ENCODE measurements around the gene DDAH1. TPM values are rescaled to one million over a fixed set of nuclear protein-coding genes. Genes with fewer than 3 reads are reported as not detected.

The DDAH1 gene
- total RNA-seq, 2 experiments from 2014 or later = not detected

- Mint-ChIP-seq H3K27ac (no peak overlapping the region), H3K27me3 (no peaks in the 10 kb centered on the region), H3K4me3 (no peak overlapping the region), H3K4me1 (ENCODE audit: low read depth) (no peaks in the 10 kb centered on the region), H3K36me3 (ENCODE audit: low read depth) (no peaks in the 10 kb centered on the region), H3K9me3 (no peaks in the 10 kb centered on the region)
- no peaks in the 10 kb centered on the region for H3K27me3 ChIP-seq (ENCODE audit: control insufficient read depth in 1 of 2, insufficient read depth in 2 of 2, low read length in 2 of 2)
- no peak overlapping the region for H3K27ac ChIP-seq (ENCODE audit: low read depth in 1 of 2, low read length in 2 of 2)
- H3K4me3 ChIP-seq (ENCODE audit: low read length) = no peak overlapping the region
- TF ChIP-seq CTCF (IDR thresholded peaks at IDR 0.05) = no peak
- POLR2A ChIA-PET = no interaction called here
- CTCF ChIA-PET = no interaction called here
- no peaks in the 10 kb centered on the region for H3K4me1 ChIP-seq (ENCODE audit: insufficient read depth, low read length)
- H3K9me3 ChIP-seq (ENCODE audit: control insufficient read depth in 1 of 2, insufficient read depth in 1 of 2, low read length in 2 of 2) = no peaks in the 10 kb centered on the region
- intact Hi-C loops (cut with DNase I, micrococcal nuclease) = no loop called here
- ATAC-seq (ENCODE audit: poor library complexity) (no peak), DNase-seq (no peak)
- H3K36me3 ChIP-seq (ENCODE audit: insufficient read depth, low read length) = no peaks in the 10 kb centered on the region
Observed at GRCh38 chr1:85396194-85396593, 68.8 kb downstream of the DDAH1 start.

DNA sequence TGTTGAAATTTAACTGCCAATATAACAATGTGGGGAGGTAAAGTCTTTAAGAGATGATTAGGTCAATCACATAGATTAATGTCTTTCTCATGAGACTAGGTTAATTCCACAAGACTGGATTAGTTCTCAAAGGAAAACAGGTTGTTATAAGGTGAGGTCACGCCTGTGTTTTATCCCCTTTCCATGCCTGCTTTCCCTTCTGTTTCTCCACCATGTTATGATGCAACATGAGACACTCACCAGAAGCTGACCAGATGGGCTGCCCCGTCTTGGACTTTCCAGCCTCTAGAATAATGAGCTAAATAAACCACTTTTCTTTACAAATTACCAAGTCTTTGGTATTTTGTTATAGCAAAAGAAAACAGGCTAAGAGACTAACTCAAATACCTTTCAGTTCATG, 70.8 kb downstream of the DDAH1 start:
- no peaks in the 10 kb centered on the region for H3K36me3 ChIP-seq (ENCODE audit: insufficient read depth, low read length)
- DNase-seq (no peak), ATAC-seq (ENCODE audit: poor library complexity) (no peak)
- CTCF ChIA-PET = no interaction called here
- POLR2A ChIA-PET = no interaction called here
- H3K27me3 Mint-ChIP-seq = peaks cover 4% of the 10 kb centered on the region
- no peaks in the 10 kb centered on the region for H3K4me1 Mint-ChIP-seq (ENCODE audit: low read depth)
- no peaks in the 10 kb centered on the region for H3K4me1 ChIP-seq (ENCODE audit: insufficient read depth, low read length)
- no peak overlapping the region for H3K27ac ChIP-seq (ENCODE audit: low read depth in 1 of 2, low read length in 2 of 2)
- no peak overlapping the region for H3K27ac Mint-ChIP-seq
- H3K4me3 ChIP-seq (ENCODE audit: low read length) = no peak overlapping the region
- H3K27me3 ChIP-seq (ENCODE audit: control insufficient read depth in 1 of 2, insufficient read depth in 2 of 2, low read length in 2 of 2) = no peaks in the 10 kb centered on the region
- H3K9me3 ChIP-seq (ENCODE audit: control insufficient read depth in 1 of 2, insufficient read depth in 1 of 2, low read length in 2 of 2) = no peaks in the 10 kb centered on the region
- TF ChIP-seq CTCF (IDR thresholded peaks at IDR 0.05) = no peak
- H3K9me3 Mint-ChIP-seq = no peaks in the 10 kb centered on the region
- H3K36me3 Mint-ChIP-seq (ENCODE audit: low read depth) = no peaks in the 10 kb centered on the region
- intact Hi-C loops (cut with DNase I, micrococcal nuclease) = no loop called here
- no peak overlapping the region for H3K4me3 Mint-ChIP-seq

DNA sequence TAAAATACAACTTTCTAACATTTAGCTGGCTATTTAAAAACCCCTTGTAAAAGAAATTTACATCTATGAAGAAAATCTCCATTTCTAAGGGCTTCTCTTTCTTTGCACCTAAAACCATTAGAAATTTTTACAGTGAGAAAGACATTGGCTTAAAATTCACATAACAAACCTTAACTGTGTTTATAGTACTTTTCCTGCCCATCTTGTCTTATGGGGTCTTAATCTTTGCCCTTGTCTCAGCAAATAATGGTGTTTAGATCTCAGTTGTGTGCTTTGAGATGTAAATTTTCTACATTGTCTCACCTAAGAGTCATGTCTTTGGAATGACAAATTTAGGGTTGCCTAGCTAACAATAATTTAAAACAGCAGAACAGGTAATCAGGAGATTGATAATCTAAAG, 71.5 kb downstream of the DDAH1 start:
- Histone ChIP-seq H3K27me3 (ENCODE audit: control insufficient read depth in 1 of 2, insufficient read depth in 2 of 2, low read length in 2 of 2) (no peaks in the 10 kb centered on the region), H3K4me1 (ENCODE audit: insufficient read depth, low read length) (no peaks in the 10 kb centered on the region), H3K4me3 (ENCODE audit: low read length) (no peak overlapping the region), H3K9me3 (ENCODE audit: control insufficient read depth in 1 of 2, insufficient read depth in 1 of 2, low read length in 2 of 2) (no peaks in the 10 kb centered on the region), H3K36me3 (ENCODE audit: insufficient read depth, low read length) (no peaks in the 10 kb centered on the region), H3K27ac (ENCODE audit: low read depth in 1 of 2, low read length in 2 of 2) (no peak overlapping the region)
- ATAC-seq (ENCODE audit: poor library complexity) = no peak
- H3K4me1 Mint-ChIP-seq (ENCODE audit: low read depth) = no peaks in the 10 kb centered on the region
- no peak overlapping the region for H3K4me3 Mint-ChIP-seq
- no peak overlapping the region for H3K27ac Mint-ChIP-seq
- ChIA-PET POLR2A (no interaction called here), CTCF (no interaction called here)
- H3K27me3 Mint-ChIP-seq = peaks cover 4% of the 10 kb centered on the region
- no peaks in the 10 kb centered on the region for H3K9me3 Mint-ChIP-seq
- intact Hi-C loops (cut with DNase I, micrococcal nuclease) = no loop called here
- no peak for TF ChIP-seq CTCF (IDR thresholded peaks at IDR 0.05)
- no peaks in the 10 kb centered on the region for H3K36me3 Mint-ChIP-seq (ENCODE audit: low read depth)
- no peak for DNase-seq
